Measurements from ENCODE around the gene PDK3.

Gene PDK3

GRCh38 chrX:24482823-24483415 is 17.8 kb downstream of the PDK3 start:
- DNase-seq (ENCODE audit: low read depth), result no peak

- DNase-seq (ENCODE audit: low read depth), result no peak
These were observed 18.5 kb downstream of the PDK3 start for GRCh38 chrX:24483596-24483995.

GRCh38 chrX:24485323-24485722 is 20.2 kb downstream of the PDK3 start:
- DNase-seq (ENCODE audit: low read depth), result no peak

- no peak for DNase-seq (ENCODE audit: low read depth)
These were observed 21.0 kb downstream of the PDK3 start for GRCh38 chrX:24485976-24486680.

GRCh38 chrX:24487571-24487970 is 22.5 kb downstream of the PDK3 start:
- no peak for DNase-seq (ENCODE audit: low read depth)

- no peak for DNase-seq (ENCODE audit: low read depth)
These were observed 26.7 kb downstream of the PDK3 start for GRCh38 chrX:24491741-24492140.

GRCh38 chrX:24493740-24494581 is 28.9 kb downstream of the PDK3 start:
- no peak for DNase-seq (ENCODE audit: low read depth)

GRCh38 chrX:24494647-24495075 is 29.6 kb downstream of the PDK3 start:
- DNase-seq (ENCODE audit: low read depth), result no peak

GRCh38 chrX:24495700-24496099 is 30.6 kb downstream of the PDK3 start:
- no peak for DNase-seq (ENCODE audit: low read depth)

GRCh38 chrX:24498181-24498580 is 33.1 kb downstream of the PDK3 start:
- DNase-seq (ENCODE audit: low read depth), result no peak

- no peak for DNase-seq (ENCODE audit: low read depth)
These were observed 33.9 kb downstream of the PDK3 start for GRCh38 chrX:24498975-24499374.

GRCh38 chrX:24506082-24506481 is 41.0 kb downstream of the PDK3 start:
- no peak for DNase-seq (ENCODE audit: low read depth)

GRCh38 chrX:24508375-24508774 is 43.3 kb downstream of the PDK3 start:
- DNase-seq (ENCODE audit: low read depth), result no peak

- no peak for DNase-seq (ENCODE audit: low read depth)
These were observed 48.3 kb downstream of the PDK3 start for GRCh38 chrX:24513416-24513815.

- no peak for DNase-seq (ENCODE audit: low read depth)
These were observed 50.4 kb downstream of the PDK3 start for GRCh38 chrX:24515447-24515846.

GRCh38 chrX:24520472-24520871 is 55.4 kb downstream of the PDK3 start:
- no peak for DNase-seq (ENCODE audit: low read depth)

- no peak for DNase-seq (ENCODE audit: low read depth)
These were observed 60.4 kb downstream of the PDK3 start for GRCh38 chrX:24525455-24525854.

- no peak for DNase-seq (ENCODE audit: low read depth)
These were observed 61.5 kb downstream of the PDK3 start for GRCh38 chrX:24526616-24527015.

- no peak for DNase-seq (ENCODE audit: low read depth)
These were observed 63.5 kb downstream of the PDK3 start for GRCh38 chrX:24528605-24529004.

- no peak for DNase-seq (ENCODE audit: low read depth)
These were observed 71.5 kb downstream of the PDK3 start for GRCh38 chrX:24536551-24536950.

GRCh38 chrX:24542756-24543155 is 77.7 kb downstream of the PDK3 start:
- no peak for DNase-seq (ENCODE audit: low read depth)

GRCh38 chrX:24547961-24548360 is 82.9 kb downstream of the PDK3 start:
- no peak for DNase-seq (ENCODE audit: low read depth)

GRCh38 chrX:24550166-24550565 is 85.1 kb downstream of the PDK3 start:
- no peak for DNase-seq (ENCODE audit: low read depth)

Data from T-helper 22 cell (primary cell).